ENCODE measurements around the gene CPNE8.

- no peak for TF ChIP-seq CTCF (IDR thresholded peaks at IDR 0.05)
- TF ChIP-seq EZH2 (IDR thresholded peaks at IDR 0.05; ENCODE audit: borderline replicate concordance, insufficient read depth, low read depth, low read length, poor library complexity, severe bottlenecking), result no peak
Observed at GRCh38 chr12:38889297-38889815, 16.0 kb downstream of the CPNE8 start.

All from B cell (primary cell).